DMS153 (cell line): Measurements from ENCODE around the gene ZDHHC21.

ENCODE experiments used
- DNase-seq: peaks from one replicate; lab custom pipeline; 2025; lab: John Stamatoyannopoulos, UW

The ZDHHC21 gene, protein sequence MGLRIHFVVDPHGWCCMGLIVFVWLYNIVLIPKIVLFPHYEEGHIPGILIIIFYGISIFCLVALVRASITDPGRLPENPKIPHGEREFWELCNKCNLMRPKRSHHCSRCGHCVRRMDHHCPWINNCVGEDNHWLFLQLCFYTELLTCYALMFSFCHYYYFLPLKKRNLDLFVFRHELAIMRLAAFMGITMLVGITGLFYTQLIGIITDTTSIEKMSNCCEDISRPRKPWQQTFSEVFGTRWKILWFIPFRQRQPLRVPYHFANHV

DNA sequence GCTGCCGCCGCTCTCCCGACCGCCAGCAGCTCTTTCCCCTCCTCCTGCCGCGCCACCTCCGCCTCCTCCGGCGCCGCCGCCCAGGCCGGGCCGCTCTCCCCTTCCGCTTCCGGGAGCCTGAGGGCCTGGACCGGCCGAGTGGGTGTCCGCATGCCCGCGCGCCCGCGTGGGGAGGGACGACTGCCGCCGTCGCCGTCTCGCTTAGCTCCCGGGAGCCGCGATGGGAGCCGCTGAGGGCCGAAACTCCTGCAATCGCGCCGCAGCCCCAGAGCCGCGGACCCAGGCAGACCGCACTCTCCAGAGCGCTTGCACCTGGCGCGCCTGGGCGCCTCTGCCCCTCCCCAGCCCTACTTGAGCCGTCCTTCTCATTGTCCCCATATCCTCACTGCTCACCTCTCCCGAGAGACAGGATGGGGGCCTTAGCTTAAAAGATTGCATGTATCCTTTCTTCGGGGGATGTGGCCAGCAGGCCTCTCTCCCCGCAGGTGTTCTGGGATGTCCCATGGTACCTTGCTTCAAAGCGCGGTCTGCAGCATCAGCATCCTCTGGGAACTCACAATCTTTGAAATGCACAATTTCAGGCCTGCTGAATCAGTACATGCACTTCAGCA lies at the start of gene ZDHHC21:
ZDHHC21 (minus strand) TSS at position 182 of the 611 bp plus-strand sequence. CDS start 19,092 bp downstream, outside the sequence.
- DNase-seq: peak; percentile 69

- no peak for DNase-seq
Measured at GRCh38 chr9:14741369-14741768, 48.1 kb upstream of the ZDHHC21 start.

GRCh38 chr9:14733133-14733532 lies 39.9 kb upstream of the ZDHHC21 start:
- no peak for DNase-seq

DNA sequence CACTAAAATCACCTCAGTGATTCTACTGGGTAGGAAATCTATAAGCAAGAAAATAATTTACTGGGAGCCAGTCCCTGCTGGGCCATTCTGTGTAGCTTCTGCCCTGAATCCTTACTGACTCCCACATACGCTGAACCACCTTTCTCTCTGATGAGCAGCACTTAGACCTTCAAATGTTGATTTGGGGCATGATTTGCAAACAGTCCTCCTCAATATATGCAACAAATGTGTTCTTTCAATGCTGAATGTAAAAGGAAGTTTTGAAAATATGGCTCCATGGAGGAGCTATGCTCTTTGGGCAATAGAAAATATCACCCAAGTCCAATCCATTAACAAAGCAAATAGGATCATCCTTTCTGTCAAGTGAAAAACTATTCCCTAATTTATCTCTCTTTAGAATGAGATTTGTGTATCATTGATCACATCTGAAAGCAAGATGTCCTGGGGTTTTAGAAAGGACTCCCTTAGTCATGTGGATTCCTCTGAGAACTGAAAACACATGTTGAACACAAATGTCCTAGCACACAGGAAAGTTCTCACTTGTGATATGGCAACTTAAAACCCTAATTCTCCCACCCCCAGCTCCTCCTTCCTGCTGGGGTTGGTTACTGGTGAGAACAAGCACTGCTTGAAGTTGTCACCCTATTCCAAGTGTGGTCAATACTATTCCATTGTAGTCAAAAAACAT lies 38.2 kb upstream of the ZDHHC21 start:
- DNase-seq: no peak

DNA sequence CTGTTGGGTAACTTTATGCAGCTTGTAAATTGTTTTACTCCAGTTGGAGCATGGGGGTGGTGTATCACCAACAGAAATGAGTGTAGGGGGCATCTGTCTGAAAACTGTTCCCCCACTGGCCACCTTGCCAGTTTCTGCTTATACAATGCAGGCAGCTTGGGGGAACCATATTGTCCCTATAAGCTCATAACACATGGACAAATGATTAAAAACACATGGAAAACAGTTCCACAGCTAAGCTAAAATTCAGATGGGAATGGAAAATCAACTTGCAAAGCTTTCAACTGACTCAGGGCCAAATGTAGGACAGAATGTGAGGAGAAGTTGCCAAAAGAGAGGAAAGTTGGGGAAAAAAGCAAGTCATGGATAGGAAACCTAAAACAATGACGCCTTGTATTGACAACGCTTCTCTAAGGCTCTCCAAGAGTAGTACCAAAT lies 37.2 kb upstream of the ZDHHC21 start:
- DNase-seq: no peak

- no peak for DNase-seq
Measured at GRCh38 chr9:14723301-14723700, 30.1 kb upstream of the ZDHHC21 start.

DNA sequence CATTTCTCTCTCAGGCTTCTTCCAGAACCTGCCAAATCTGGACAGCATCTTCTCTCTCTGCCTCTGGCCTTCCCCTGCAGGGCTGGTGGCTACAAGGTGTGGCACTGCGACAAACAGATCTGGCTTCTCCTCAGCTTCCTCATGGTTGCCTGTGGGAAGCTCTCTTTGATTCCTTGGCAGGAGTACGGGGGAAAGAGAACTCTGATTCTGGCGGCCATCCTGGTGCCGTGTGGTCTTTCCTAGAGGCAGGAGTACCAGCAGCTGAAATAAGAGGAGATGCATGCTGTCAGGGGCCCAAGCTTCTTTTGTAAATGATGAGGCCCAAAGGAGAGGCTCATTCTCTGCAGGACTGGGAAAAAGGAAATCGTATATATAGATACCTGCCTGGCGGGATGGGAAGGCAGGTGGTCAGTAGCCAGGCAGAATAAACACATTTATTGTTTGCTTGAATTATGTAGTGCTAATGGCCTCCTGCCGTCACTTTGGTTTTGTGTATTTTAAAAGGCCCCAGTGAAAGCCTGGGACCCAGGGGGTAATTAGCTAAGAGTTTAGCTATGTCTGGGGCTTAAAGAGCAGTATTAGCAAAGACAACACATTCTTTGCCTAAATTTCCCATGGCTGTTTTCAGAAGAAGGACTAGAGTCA lies 29.3 kb upstream of the ZDHHC21 start, which contains the start of gene CER1:
CER1 (minus strand) TSS at position 343 of the 645 bp plus-strand sequence; CDS start at position 282, 61 bp downstream.
- DNase-seq: peak; percentile 83

GRCh38 chr9:14719231-14719923 lies 26.1 kb upstream of the ZDHHC21 start:
- no peak for DNase-seq

DNA sequence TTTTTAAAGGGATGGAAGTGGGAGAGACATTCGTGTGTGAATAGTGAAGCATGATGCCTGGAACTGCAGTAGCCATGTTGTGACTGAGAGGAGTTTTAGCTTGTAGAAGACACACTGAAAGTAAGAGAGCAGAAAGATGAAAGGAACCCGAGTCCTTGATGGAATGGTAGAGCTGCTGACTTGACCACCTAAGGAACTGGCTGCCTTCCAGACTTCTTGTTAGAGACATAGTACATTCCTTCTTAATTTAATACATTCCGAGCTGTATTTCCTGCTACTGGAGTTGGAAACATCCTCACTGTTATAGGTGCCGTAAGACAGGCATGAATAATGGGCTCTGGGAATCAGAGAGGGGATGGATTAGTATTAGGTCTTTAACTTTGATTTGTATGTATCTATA lies 21.9 kb upstream of the ZDHHC21 start:
- no peak for DNase-seq

GRCh38 chr9:14713187-14713767 lies 20.0 kb upstream of the ZDHHC21 start:
- no peak for DNase-seq

- DNase-seq: no peak
Measured at GRCh38 chr9:14710804-14711203, 17.6 kb upstream of the ZDHHC21 start.

DNA sequence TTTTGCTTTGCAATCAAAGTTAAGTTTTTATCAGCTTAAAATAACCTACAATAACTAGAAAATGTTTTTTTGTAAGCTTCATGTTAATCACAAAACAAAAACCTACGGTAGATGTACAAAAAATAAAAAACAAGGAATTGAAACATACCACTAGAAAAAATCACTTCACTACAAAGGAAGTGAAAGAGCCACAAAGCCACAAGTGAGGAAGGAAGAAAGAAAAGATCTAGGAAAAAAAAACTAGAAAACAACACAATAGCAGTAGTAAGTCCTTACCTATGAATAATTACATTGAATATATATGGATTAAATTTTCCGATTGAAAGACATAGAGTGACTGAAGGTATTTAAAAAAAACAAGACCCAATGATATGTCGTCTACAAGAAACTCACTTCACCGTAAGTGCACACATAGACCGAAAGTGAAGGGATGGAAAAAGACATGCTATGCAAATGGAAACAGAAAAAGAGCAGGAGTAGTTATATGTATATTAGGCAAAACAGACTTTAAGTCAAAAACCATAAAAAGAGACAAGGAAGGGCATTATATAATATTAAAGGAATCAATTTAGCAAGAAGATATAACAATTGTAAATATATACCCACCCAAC lies 13.4 kb upstream of the ZDHHC21 start:
- DNase-seq: no peak

DNA sequence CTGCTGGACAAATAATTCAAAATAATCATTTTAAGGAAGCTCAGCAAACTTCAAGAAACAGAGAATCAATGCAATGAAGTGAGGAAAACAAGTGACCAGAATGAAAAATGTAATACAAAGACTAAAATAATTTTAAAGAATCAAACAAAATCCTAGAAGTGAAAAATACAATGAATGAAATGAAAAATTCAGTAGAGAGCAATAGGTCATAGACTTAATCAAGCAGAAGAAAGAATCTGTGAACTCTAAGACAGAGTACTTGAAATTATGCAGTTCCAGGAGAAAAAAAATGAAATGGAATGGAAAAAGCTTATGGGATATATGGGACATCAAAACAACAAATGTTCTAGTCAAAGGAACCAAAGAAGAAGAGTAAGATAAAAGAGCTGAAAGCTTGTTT lies 11.8 kb upstream of the ZDHHC21 start:
- DNase-seq: no peak

GRCh38 chr9:14704281-14704680 lies 11.0 kb upstream of the ZDHHC21 start:
- no peak for DNase-seq

DNA sequence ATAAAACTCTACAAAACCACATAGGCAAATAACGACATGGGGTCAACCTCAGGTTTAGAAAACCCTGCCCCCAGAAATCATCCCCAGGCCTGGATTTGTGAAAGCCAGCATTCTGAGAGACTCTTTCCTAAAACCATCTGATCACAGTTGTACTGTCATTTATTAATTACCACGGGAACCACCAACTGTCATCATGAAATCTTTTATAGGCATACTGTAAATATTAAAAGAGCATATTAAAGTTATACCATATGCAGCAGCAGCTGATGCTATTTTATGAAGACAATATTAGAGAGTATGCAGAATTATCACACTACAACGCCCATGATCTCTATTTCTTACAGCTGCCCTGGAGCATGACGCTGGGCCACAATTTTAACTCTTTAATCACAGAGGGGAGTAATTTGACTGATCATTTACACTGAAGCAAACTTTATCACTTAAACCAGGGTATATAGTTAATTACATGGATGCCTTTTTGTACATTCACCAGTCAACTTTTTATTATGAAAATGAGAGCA lies 9.0 kb upstream of the ZDHHC21 start:
- no peak for DNase-seq

GRCh38 chr9:14692470-14693250 lies 572 bp downstream of the ZDHHC21 start:
- DNase-seq: no peak

GRCh38 chr9:14690948-14691730 lies 2.1 kb downstream of the ZDHHC21 start:
- DNase-seq: no peak

DNA sequence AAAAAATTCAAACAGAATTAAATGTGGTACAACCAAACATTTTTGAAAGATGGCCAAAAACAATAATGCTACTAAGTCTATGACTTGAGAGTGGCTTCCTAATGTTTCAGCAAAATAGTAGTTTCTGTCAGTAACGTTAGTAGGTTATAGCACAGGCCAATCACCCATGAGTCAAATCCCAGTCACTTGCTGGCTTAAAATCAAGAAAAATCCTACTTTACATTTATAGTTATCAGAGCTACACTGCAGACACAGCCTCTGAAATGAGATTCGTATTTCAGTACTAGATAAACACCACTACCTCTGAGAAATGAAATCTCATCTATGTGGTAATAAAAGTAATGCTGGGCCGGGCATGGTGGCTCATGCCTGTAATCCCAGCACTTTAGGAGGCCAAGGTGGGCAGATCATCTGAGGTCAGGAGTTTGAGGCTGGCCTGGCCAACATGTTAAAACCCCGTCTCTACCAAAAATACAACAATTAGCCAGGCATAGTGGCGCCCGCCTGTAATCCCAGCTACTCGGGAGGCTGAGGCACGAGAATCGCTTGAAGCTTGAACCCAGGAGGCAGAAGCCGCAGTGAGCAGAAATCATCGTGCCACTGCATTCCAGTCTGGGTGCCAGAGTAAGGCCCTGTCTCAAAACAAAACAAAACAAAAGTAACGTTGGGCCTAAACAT lies 6.1 kb downstream of the ZDHHC21 start:
- no peak for DNase-seq

DNA sequence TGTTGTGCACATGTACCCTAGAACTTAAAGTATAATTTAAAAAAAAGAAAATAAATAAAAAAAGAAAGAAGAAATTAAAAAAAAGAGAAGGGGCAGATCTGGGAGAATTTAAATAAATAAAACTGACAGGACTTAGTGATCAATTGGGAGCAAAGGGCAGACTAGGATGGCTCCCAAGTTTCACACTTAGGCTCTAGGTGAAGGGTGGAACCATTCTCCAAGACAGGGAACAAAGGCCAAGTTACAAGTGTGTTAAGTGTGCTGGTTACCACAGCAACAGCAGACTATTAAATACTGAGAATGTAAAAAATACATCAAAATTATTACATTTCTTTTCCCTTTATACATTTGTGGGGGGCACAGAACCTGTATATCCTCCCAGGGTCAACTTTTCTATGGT lies 7.1 kb downstream of the ZDHHC21 start:
- no peak for DNase-seq
